Progenitor cell of endocrine pancreas (in vitro differentiated cells): ENCODE data around the gene FOXJ3. TPM values are rescaled to one million over a fixed set of nuclear protein-coding genes. Genes with fewer than 3 reads are reported as not detected.

Experiments used
- DNase-seq: peaks from one replicate; pipeline ENCODE4 v3.0.0; 2021; ENCODE audit warnings: low spot score; ENCODE audit not compliant: unreplicated experiment
- H3K27ac Mint-ChIP-seq: 2 replicates; pipeline ENCODE4 v1.8.0; 2021; ENCODE audit warnings: mild to moderate bottlenecking, moderate library complexity, mixed read lengths
- H3K27me3 Mint-ChIP-seq: 2 replicates; pipeline ENCODE4 v1.8.0; 2021; ENCODE audit warnings: mixed read lengths
- H3K36me3 Mint-ChIP-seq: 2 replicates; pipeline ENCODE4 v1.8.0; 2022; ENCODE audit warnings: mixed read lengths; ENCODE audit not compliant: insufficient read depth
- H3K4me1 Mint-ChIP-seq: 2 replicates; pipeline ENCODE4 v1.8.0; 2021; ENCODE audit warnings: low read depth, mixed read lengths
- H3K4me3 Mint-ChIP-seq: 2 replicates; pipeline ENCODE4 v1.8.0; 2021; ENCODE audit warnings: low read depth, mild to moderate bottlenecking, moderate library complexity, mixed read lengths
- H3K9me3 Mint-ChIP-seq: 2 replicates; pipeline ENCODE4 v1.8.0; 2021; ENCODE audit warnings: low read depth, mixed read lengths
- CTCF ChIP-seq: fragments of 200-600 bp; sonication (generic); IDR thresholded peaks from one replicate; pipeline ENCODE4 v1.5.0; 2021; ENCODE audit warnings: antibody characterized with exemption, mild to moderate bottlenecking; ENCODE audit not compliant: unreplicated experiment
- total RNA-seq: library from RNA; stranded (reverse); gene quantifications from 2 replicates; pipeline ENCODE4 v1.2.1, GENCODE V29; 2021

FOXJ3 gene
- total RNA-seq, 1 donor from 2014 or later = 63.0 TPM

GRCh38 chr1:42154685-42155084, 180.3 kb downstream of the FOXJ3 start:
- Mint-ChIP-seq H3K4me3 (no peak overlapping the region), H3K4me1 (no peaks in the 10 kb centered on the region), H3K27me3 (peaks cover 8% of the 10 kb centered on the region), H3K36me3 (no peaks in the 10 kb centered on the region), H3K9me3 (no peaks in the 10 kb centered on the region), H3K27ac (no peak overlapping the region)
- TF ChIP-seq CTCF = no peak
- no peak for DNase-seq

- Mint-ChIP-seq H3K4me3 (no peak overlapping the region), H3K27ac (no peak overlapping the region)
Measured at GRCh38 chr1:42153624-42154023, 181.4 kb downstream of the FOXJ3 start.

GRCh38 chr1:42152907-42153600, 182.0 kb downstream of the FOXJ3 start, which contains the start of gene GUCA2B:
TSS of gene GUCA2B (plus strand) at chr1:42153410. CDS start at chr1:42153451, 41 bp downstream.
- no peaks in the 10 kb centered on the region for H3K9me3 Mint-ChIP-seq
- no peaks in the 10 kb centered on the region for H3K4me1 Mint-ChIP-seq
- H3K36me3 Mint-ChIP-seq = no peaks in the 10 kb centered on the region
- TF ChIP-seq CTCF = no peak
- H3K27ac Mint-ChIP-seq = peak within 1 kb of the TSS; percentile 29
- H3K27me3 Mint-ChIP-seq = peaks cover 8% of the 10 kb centered on the region
- no peak within 1 kb of the TSS for H3K4me3 Mint-ChIP-seq
- no peak for DNase-seq

More at GRCh38 chr1:42153624-42154023, 181.4 kb downstream of the FOXJ3 start:
- Mint-ChIP-seq H3K9me3 (no peaks in the 10 kb centered on the region), H3K4me1 (no peaks in the 10 kb centered on the region), H3K27me3 (peaks cover 8% of the 10 kb centered on the region), H3K36me3 (no peaks in the 10 kb centered on the region)
- no peak for TF ChIP-seq CTCF
- no peak for DNase-seq

- DNase-seq = no peak
- no peaks in the 10 kb centered on the region for H3K36me3 Mint-ChIP-seq
- H3K9me3 Mint-ChIP-seq = no peaks in the 10 kb centered on the region
- no peak overlapping the region for H3K4me3 Mint-ChIP-seq
- H3K27me3 Mint-ChIP-seq = peaks cover 8% of the 10 kb centered on the region
- no peak overlapping the region for H3K27ac Mint-ChIP-seq
- no peaks in the 10 kb centered on the region for H3K4me1 Mint-ChIP-seq
- no peak for TF ChIP-seq CTCF
Measured at GRCh38 chr1:42152119-42152518, 182.9 kb downstream of the FOXJ3 start.

GRCh38 chr1:42150651-42151050, 184.4 kb downstream of the FOXJ3 start:
- DNase-seq = no peak
- no peak for TF ChIP-seq CTCF
- H3K4me1 Mint-ChIP-seq = no peaks in the 10 kb centered on the region
- no peaks in the 10 kb centered on the region for H3K36me3 Mint-ChIP-seq
- H3K9me3 Mint-ChIP-seq = no peaks in the 10 kb centered on the region
- peaks cover 8% of the 10 kb centered on the region for H3K27me3 Mint-ChIP-seq
- H3K27ac Mint-ChIP-seq = no peak overlapping the region
- no peak overlapping the region for H3K4me3 Mint-ChIP-seq
